Measurements from ENCODE around the gene TFEC.

The TFEC gene

DNA sequence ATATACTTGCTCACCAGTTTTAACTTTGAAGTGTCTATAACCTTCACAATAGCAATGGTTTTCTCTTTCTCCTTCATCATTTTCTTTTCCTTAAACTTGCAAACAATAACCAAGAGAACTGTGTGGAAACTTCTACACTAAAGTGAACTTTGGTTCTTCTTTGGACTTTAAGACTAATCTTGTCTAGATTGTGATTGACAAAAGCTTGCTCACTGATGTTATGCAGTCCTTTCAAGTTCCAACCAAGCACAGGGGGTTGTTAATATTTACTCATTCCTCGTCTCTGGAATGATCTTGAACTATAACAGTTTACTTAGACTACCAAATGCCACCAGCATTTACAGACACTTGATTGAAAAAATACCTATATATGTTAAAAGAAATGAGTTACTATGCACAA is 62.4 kb downstream of the TFEC start:
- Histone ChIP-seq H3K27me3 (ENCODE audit: insufficient read depth, low read length) (no peaks in the 10 kb centered on the region), H3K4me2 (ENCODE audit: low read length) (no peak overlapping the region), H3K4me1 (ENCODE audit: control insufficient read depth in 1 of 2, insufficient read depth in 2 of 2, low read length in 2 of 2) (no peaks in the 10 kb centered on the region), H4K91ac (ENCODE audit: low read depth, low read length) (no peak overlapping the region), H2AK5ac (ENCODE audit: low read length) (no peak overlapping the region), H3K9me3 (ENCODE audit: insufficient read depth, low read depth, low read length) (no peaks in the 10 kb centered on the region), H4K12ac (ENCODE audit: low read depth, low read length) (no peak overlapping the region), H3K79me2 (ENCODE audit: control insufficient read depth, insufficient read depth, low read length, poor library complexity) (no peaks in the 10 kb centered on the region), H2BK12ac (ENCODE audit: low read length) (no peak overlapping the region), H3K14ac (ENCODE audit: low read length) (no peak overlapping the region), H3K4ac (ENCODE audit: low read depth, low read length) (no peak overlapping the region), H3K18ac (ENCODE audit: low read length) (no peak overlapping the region), H3K79me1 (ENCODE audit: low read length) (no peaks in the 10 kb centered on the region), H3K36me3 (ENCODE audit: control insufficient read depth in 1 of 2, insufficient read depth in 2 of 2, low read length in 2 of 2) (no peaks in the 10 kb centered on the region), H3K9ac (ENCODE audit: low read length) (no peak overlapping the region), H3K27ac (ENCODE audit: low read depth, low read length) (no peak overlapping the region), H2BK5ac (ENCODE audit: low read depth, low read length, poor library complexity) (no peak overlapping the region), H2AFZ (ENCODE audit: insufficient read depth, low read length, poor library complexity) (no peak overlapping the region), H4K8ac (ENCODE audit: low read depth, low read length) (no peak overlapping the region), H3K23ac (ENCODE audit: low read length) (no peak overlapping the region), H3K4me3 (ENCODE audit: low read depth, low read length) (no peak overlapping the region), H2BK120ac (ENCODE audit: insufficient read depth, low read length, poor library complexity) (no peak overlapping the region)
- WGBS (ENCODE audit: extremely low coverage, insufficient coverage, insufficient read length): no CpG with 5 or more reads among the region's 1 CpG
- DNase-seq: no peak

GRCh38 chr7:115965796-115966475 is 64.6 kb downstream of the TFEC start:
- no peaks in the 10 kb centered on the region for H3K27me3 ChIP-seq (ENCODE audit: insufficient read depth, low read length)
- no peak overlapping the region for H2AK5ac ChIP-seq (ENCODE audit: low read length)
- H3K4me2 ChIP-seq (ENCODE audit: low read length): no peak overlapping the region
- H3K36me3 ChIP-seq (ENCODE audit: control insufficient read depth in 1 of 2, insufficient read depth in 2 of 2, low read length in 2 of 2): no peaks in the 10 kb centered on the region
- no peak overlapping the region for H3K18ac ChIP-seq (ENCODE audit: low read length)
- H3K4me3 ChIP-seq (ENCODE audit: low read depth, low read length): no peak overlapping the region
- H4K8ac ChIP-seq (ENCODE audit: low read depth, low read length): no peak overlapping the region
- WGBS (ENCODE audit: extremely low coverage, insufficient coverage, insufficient read length): no CpG with 5 or more reads among the region's 5 CpGs
- no peak overlapping the region for H3K27ac ChIP-seq (ENCODE audit: low read depth, low read length)
- H2BK120ac ChIP-seq (ENCODE audit: insufficient read depth, low read length, poor library complexity): no peak overlapping the region
- H2BK5ac ChIP-seq (ENCODE audit: low read depth, low read length, poor library complexity): no peak overlapping the region
- H4K12ac ChIP-seq (ENCODE audit: low read depth, low read length): no peak overlapping the region
- no peaks in the 10 kb centered on the region for H3K79me1 ChIP-seq (ENCODE audit: low read length)
- no peak overlapping the region for H3K9ac ChIP-seq (ENCODE audit: low read length)
- no peaks in the 10 kb centered on the region for H3K79me2 ChIP-seq (ENCODE audit: control insufficient read depth, insufficient read depth, low read length, poor library complexity)
- H2BK12ac ChIP-seq (ENCODE audit: low read length): no peak overlapping the region
- no peak overlapping the region for H4K91ac ChIP-seq (ENCODE audit: low read depth, low read length)
- no peak overlapping the region for H3K4ac ChIP-seq (ENCODE audit: low read depth, low read length)
- H2AFZ ChIP-seq (ENCODE audit: insufficient read depth, low read length, poor library complexity): no peak overlapping the region
- no peak overlapping the region for H3K14ac ChIP-seq (ENCODE audit: low read length)
- H3K23ac ChIP-seq (ENCODE audit: low read length): no peak overlapping the region
- H3K4me1 ChIP-seq (ENCODE audit: control insufficient read depth in 1 of 2, insufficient read depth in 2 of 2, low read length in 2 of 2): no peaks in the 10 kb centered on the region
- peak in 1 of 2 donors; percentile 13 for DNase-seq
- H3K9me3 ChIP-seq (ENCODE audit: insufficient read depth, low read depth, low read length): no peaks in the 10 kb centered on the region

DNA sequence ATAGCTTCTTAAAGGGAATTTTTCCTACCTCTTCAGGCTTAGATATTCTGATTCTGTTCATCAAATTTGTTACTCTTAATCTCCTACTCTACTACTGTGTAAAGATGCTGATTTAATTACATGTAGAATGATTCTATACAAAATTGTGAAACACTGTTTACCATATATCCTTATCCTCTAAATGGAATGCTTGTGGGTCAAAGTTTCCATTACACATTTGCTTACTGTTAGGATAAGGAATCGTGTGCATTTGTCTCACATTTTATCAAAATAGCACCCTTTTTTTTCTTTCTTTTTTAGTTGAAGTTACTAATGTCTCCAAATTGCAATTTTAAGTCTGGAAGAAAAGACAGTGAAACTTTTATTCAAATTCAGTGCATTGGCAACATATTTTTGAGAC is 65.3 kb downstream of the TFEC start:
- Histone ChIP-seq H2BK12ac (ENCODE audit: low read length) (no peak overlapping the region), H3K9me3 (ENCODE audit: insufficient read depth, low read depth, low read length) (no peaks in the 10 kb centered on the region), H3K4ac (ENCODE audit: low read depth, low read length) (no peak overlapping the region), H3K23ac (ENCODE audit: low read length) (no peak overlapping the region), H3K79me2 (ENCODE audit: control insufficient read depth, insufficient read depth, low read length, poor library complexity) (no peaks in the 10 kb centered on the region), H4K12ac (ENCODE audit: low read depth, low read length) (no peak overlapping the region), H2BK5ac (ENCODE audit: low read depth, low read length, poor library complexity) (no peak overlapping the region), H3K36me3 (ENCODE audit: control insufficient read depth in 1 of 2, insufficient read depth in 2 of 2, low read length in 2 of 2) (no peaks in the 10 kb centered on the region), H3K27me3 (ENCODE audit: insufficient read depth, low read length) (no peaks in the 10 kb centered on the region), H3K27ac (ENCODE audit: low read depth, low read length) (no peak overlapping the region), H2AFZ (ENCODE audit: insufficient read depth, low read length, poor library complexity) (no peak overlapping the region), H3K4me1 (ENCODE audit: control insufficient read depth in 1 of 2, insufficient read depth in 2 of 2, low read length in 2 of 2) (no peaks in the 10 kb centered on the region), H2AK5ac (ENCODE audit: low read length) (no peak overlapping the region), H4K91ac (ENCODE audit: low read depth, low read length) (no peak overlapping the region), H3K4me2 (ENCODE audit: low read length) (no peak overlapping the region), H4K8ac (ENCODE audit: low read depth, low read length) (no peak overlapping the region), H3K4me3 (ENCODE audit: low read depth, low read length) (no peak overlapping the region), H3K14ac (ENCODE audit: low read length) (no peak overlapping the region), H2BK120ac (ENCODE audit: insufficient read depth, low read length, poor library complexity) (no peak overlapping the region), H3K18ac (ENCODE audit: low read length) (no peak overlapping the region), H3K79me1 (ENCODE audit: low read length) (no peaks in the 10 kb centered on the region), H3K9ac (ENCODE audit: low read length) (no peak overlapping the region)
- WGBS (ENCODE audit: extremely low coverage, insufficient coverage, insufficient read length): no CpG with 5 or more reads among the region's 1 CpG
- peak in 1 of 2 donors; percentile 74 for DNase-seq

DNA sequence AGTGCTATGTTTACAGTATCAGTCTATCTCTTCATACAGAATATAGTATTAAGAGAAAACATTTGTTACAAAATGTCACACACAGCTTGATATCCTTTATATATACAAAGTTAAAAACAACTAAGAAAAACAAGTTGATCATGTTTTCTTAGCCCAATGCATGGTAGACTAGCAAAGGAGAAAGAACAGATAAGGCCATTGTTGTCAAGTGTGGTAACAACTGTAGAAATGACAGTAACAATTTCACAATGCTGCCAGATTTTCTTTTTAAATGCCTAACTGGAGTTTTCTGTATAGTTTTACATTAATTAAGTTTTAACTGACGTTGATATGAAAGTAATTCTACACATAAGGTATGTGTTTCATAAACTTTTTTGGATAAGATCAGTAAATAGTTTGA is 65.8 kb downstream of the TFEC start:
- no peak overlapping the region for H2BK12ac ChIP-seq (ENCODE audit: low read length)
- no peaks in the 10 kb centered on the region for H3K79me2 ChIP-seq (ENCODE audit: control insufficient read depth, insufficient read depth, low read length, poor library complexity)
- H3K79me1 ChIP-seq (ENCODE audit: low read length): no peaks in the 10 kb centered on the region
- H2BK120ac ChIP-seq (ENCODE audit: insufficient read depth, low read length, poor library complexity): no peak overlapping the region
- H3K9ac ChIP-seq (ENCODE audit: low read length): no peak overlapping the region
- H4K8ac ChIP-seq (ENCODE audit: low read depth, low read length): no peak overlapping the region
- H2AFZ ChIP-seq (ENCODE audit: insufficient read depth, low read length, poor library complexity): no peak overlapping the region
- no peak overlapping the region for H4K91ac ChIP-seq (ENCODE audit: low read depth, low read length)
- no peak overlapping the region for H4K12ac ChIP-seq (ENCODE audit: low read depth, low read length)
- DNase-seq: peak in 1 of 2 donors; percentile 59
- H2BK5ac ChIP-seq (ENCODE audit: low read depth, low read length, poor library complexity): no peak overlapping the region
- H3K9me3 ChIP-seq (ENCODE audit: insufficient read depth, low read depth, low read length): no peaks in the 10 kb centered on the region
- no peak overlapping the region for H3K18ac ChIP-seq (ENCODE audit: low read length)
- no peak overlapping the region for H2AK5ac ChIP-seq (ENCODE audit: low read length)
- H3K27ac ChIP-seq (ENCODE audit: low read depth, low read length): no peak overlapping the region
- no peaks in the 10 kb centered on the region for H3K4me1 ChIP-seq (ENCODE audit: control insufficient read depth in 1 of 2, insufficient read depth in 2 of 2, low read length in 2 of 2)
- H3K4me2 ChIP-seq (ENCODE audit: low read length): no peak overlapping the region
- no peaks in the 10 kb centered on the region for H3K36me3 ChIP-seq (ENCODE audit: control insufficient read depth in 1 of 2, insufficient read depth in 2 of 2, low read length in 2 of 2)
- no peak overlapping the region for H3K23ac ChIP-seq (ENCODE audit: low read length)
- no peak overlapping the region for H3K14ac ChIP-seq (ENCODE audit: low read length)
- H3K27me3 ChIP-seq (ENCODE audit: insufficient read depth, low read length): no peaks in the 10 kb centered on the region
- no peak overlapping the region for H3K4ac ChIP-seq (ENCODE audit: low read depth, low read length)
- WGBS (ENCODE audit: extremely low coverage, insufficient coverage, insufficient read length): no CpG with 5 or more reads among the region's 1 CpG
- H3K4me3 ChIP-seq (ENCODE audit: low read depth, low read length): no peak overlapping the region

All from trophoblast cell (in vitro differentiated cells and primary cell).